GM19395 (cell line): ENCODE measurements around the gene SCG2.

Source experiments
- ATAC-seq: cut with Tn5 transposase; IDR thresholded peaks from one replicate; pipeline ENCODE4 v1.9.1; 2021; ENCODE audit warnings: mild to moderate bottlenecking, moderate library complexity; ENCODE audit not compliant: unreplicated experiment

The SCG2 gene

DNA sequence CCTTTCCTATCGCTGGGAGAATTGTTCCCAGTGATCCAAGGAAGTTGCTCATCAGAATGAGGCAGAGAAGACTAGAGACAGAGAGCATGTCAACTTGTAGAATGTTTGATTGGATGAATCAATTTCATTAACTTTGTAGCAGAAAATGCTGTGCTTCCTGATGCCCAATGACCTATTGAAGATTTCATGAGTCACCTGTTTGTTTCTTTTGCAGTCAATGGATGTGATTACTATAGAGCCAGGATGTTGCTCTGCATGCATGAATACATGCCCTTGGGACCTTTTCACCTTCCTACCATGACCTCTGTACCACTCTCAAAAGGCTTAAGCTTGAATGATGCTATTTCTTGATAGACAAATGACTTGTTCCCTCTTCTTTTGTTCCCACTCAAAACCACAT lies 23.3 kb downstream of the SCG2 start:
- ATAC-seq = no peak

DNA sequence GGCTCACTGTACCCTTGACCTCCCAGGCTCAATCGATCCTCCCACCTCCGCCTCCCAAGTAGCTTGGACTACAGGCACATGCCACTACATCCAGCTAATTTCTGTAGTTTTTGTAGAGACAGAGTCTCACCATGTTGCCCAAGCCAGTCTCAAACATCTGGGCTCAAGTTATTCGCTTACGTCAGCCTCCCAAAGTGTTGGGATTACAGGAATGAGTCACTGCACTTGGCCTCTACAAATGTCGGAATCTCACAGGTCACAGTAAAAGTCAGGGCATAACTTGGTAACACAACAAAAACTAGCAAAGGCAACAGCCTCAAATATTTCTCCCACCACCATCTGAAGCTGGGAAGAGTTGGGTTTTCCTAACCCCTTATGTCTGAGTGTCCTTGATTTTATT lies 25.3 kb downstream of the SCG2 start:
- no peak for ATAC-seq

GRCh38 chr2:223570784-223571183 lies 31.4 kb downstream of the SCG2 start:
- no peak for ATAC-seq

DNA sequence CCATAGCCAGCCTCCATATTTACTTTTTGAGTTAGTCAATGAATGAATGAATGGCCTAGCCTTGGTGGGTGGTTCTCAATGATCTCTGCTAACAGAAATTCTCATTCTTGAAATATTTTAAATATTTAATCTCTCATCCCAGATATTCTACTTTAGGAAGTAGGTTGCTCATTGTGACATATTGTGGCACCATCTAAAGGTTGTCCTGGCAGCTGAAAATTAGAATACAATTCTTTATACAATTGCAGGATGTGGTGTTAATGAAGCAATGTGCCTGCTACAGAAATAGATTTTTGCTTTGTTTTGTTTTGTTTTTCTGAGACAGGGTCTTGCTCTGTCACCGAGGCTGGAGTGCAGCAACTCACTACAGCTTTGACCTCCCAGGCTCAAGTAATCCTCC lies 35.8 kb downstream of the SCG2 start:
- ATAC-seq = no peak

DNA sequence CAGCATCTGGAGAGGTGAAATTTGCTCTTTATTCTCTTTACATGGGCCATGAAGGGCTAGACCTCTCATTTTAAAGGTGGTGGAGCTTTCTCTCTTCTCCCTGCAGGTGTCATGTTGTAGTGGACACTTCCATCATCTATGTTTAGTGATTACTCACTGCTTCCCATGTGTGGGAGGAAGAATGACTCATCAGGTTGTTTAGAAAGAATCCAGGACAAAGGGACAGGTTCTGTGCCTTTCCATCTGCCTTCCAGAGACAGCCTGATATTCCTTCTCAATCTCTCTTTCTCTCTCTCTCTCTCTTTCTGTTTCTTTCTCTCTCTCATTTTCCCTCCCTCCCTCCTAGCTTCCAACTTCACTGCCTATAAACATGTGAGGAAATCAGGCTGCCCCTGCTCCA lies 38.7 kb downstream of the SCG2 start:
- ATAC-seq = no peak

DNA sequence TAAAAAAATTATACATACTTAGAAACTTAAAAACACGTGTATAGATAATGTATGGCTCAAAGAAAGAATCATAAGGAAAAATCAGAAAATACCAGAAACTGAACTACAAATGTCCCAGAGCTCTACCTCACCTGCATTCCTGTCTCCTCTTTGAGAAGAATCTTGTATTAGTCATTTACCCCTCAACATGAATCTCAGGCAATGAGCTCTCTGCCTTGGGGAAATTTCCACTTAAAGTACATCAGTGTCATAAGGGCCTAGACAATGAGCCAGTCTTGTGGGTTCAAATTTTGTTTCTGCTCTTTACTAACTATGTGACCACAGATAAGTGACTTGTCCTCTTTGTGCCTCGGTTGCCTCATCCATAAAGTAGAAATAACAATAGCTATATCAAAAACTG lies 40.1 kb downstream of the SCG2 start:
- ATAC-seq = no peak

GRCh38 chr2:223560749-223561435 lies 41.3 kb downstream of the SCG2 start:
- no peak for ATAC-seq

DNA sequence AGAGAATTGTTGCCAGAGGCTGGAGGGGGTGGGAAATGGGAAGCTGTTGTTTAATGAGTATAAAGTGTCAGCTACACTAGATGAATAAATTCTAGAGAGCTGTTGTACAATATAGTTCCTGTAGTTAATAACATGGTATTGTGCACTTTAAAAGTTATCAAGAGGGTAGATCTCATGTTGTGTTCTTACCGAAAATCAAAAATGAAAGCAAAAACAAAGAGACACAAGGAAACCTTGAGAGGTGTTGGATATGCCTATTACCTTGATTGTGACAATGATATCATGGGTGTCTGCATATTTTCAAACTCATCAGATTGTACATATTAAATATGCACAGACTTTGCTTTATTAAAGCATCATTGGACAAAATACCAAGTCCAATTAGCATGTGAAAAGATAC lies 43.2 kb downstream of the SCG2 start:
- no peak for ATAC-seq

GRCh38 chr2:223554923-223555322 lies 47.2 kb downstream of the SCG2 start:
- ATAC-seq = no peak

DNA sequence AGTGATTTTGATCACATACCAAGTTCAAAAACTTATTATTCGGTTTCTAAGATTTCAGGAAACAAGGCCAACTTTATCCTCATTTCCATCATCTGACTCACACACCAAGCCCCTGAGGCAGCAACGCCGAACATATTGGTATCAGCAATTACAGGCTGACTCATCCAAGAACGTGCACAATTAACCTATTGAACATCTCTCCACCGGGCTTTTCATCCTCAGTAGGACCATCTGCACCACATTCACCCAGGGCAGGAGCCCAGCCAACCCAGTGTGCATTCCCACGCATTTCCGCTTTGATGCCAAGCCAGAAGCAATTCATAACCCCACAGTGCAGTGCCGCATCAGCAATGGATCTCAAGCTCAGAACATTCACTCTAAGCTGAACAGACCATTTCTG lies 52.9 kb downstream of the SCG2 start:
- ATAC-seq = no peak

- ATAC-seq = no peak
Observed at GRCh38 chr2:223548194-223548593, 54.0 kb downstream of the SCG2 start.
